ENCODE results near the gene BIRC3. TPM values are rescaled to one million over a fixed set of nuclear protein-coding genes. Genes with fewer than 3 reads are reported as not detected.

BIRC3 gene
- total and polyA plus RNA-seq, 2 of the 8 experiments (the other 6 are each of a cell fraction or from before 2014, with no cell fraction given), result 0.08 to 0.20 TPM

DNA sequence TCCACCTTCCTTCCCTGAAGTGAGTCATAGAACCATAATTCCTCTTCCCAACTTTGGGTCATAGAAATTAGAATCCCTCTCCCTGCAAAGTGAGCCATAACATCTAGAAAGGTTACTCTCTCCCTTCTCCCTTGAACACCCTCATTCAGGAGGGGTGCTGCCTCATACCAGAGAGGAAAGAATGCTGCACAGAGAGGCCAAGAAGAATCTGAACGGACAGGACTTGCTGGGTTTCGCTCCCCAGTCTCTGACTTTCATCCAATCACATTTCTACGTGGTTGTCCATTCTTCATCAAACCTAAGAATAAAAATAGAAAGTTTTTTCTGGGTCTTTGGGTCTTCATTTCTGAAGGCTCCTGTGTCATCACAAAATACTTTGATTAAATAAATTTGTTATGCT is 31.0 kb upstream of the BIRC3 start:
- H3K4ac ChIP-seq (replicated peaks; ENCODE audit: insufficient read length, low read depth, low read length), result no peak overlapping the region
- FAIRE-seq (no peak), DNase-seq (ENCODE audit: low read depth in 1 of 2, low spot score in 2 of 2) (no peak)
- H3K4me1 ChIP-seq (replicated peaks in 1 of 4; ENCODE audit: control insufficient read depth in 3 of 4, insufficient read depth in 4 of 4, low read length in 3 of 4), result peaks cover 0 to 5% (median 0%) of the 10 kb centered on the region in 4 experiments; a peak in 2 of 7 replicates
- no peaks in the 10 kb centered on the region for H3K79me2 ChIP-seq (ENCODE audit: control insufficient read depth in 1 of 2, insufficient read depth in 2 of 2, low read length in 2 of 2)
- no peak overlapping the region for H3K18ac ChIP-seq (ENCODE audit: extremely low read depth, low read length)
- H2BK12ac ChIP-seq (ENCODE audit: low read depth, low read length), result no peak overlapping the region
- H3K9ac ChIP-seq (replicated peaks in 1 of 4; ENCODE audit: extremely low read depth in 1 of 4, low read depth in 3 of 4, low read length in 3 of 4), result no peak overlapping the region
- 97% methylated on average over 3 of the region's 3 CpGs; no CpG with 5 or more reads in 1 of the 2 experiments for WGBS, 2 experiments (ENCODE audit: extremely low coverage in 1 of 2, insufficient coverage in 1 of 2, insufficient read length in 1 of 2, insufficient replicate concordance in 2 of 2, low coverage in 1 of 2, low lambda C conversion rate in 2 of 2, missing lambda C conversion rate in 1 of 2)
- no peak overlapping the region for H3K56ac ChIP-seq (replicated peaks; ENCODE audit: insufficient read length, low read depth, low read length)
- peak overlapping the region; percentile 78; the same call in 1 of the 2 replicates for H2AFZ ChIP-seq (ENCODE audit: low read length)
- no peak for TF ChIP-seq EP300 (IDR thresholded peaks at IDR 0.05; ENCODE audit: borderline replicate concordance in 1 of 2, low read depth in 2 of 2, low read length in 2 of 2)
- no peak for TF ChIP-seq JUN (IDR thresholded peaks at IDR 0.05; ENCODE audit: low read depth, low read length)
- TF ChIP-seq NANOG (IDR thresholded peaks at IDR 0.05; ENCODE audit: insufficient read depth, low read depth, low read length, poor library complexity, severe bottlenecking), result no peak
- no peak for TF ChIP-seq CBX5 (IDR thresholded peaks at IDR 0.05; ENCODE audit: low read depth, low read length)
- no peak for TF ChIP-seq CHD2 (IDR thresholded peaks at IDR 0.05; ENCODE audit: low read length)
- TF ChIP-seq KDM1A (IDR thresholded peaks at IDR 0.05; ENCODE audit: borderline replicate concordance, low read length), result no peak
- TF ChIP-seq, protein P1, sequence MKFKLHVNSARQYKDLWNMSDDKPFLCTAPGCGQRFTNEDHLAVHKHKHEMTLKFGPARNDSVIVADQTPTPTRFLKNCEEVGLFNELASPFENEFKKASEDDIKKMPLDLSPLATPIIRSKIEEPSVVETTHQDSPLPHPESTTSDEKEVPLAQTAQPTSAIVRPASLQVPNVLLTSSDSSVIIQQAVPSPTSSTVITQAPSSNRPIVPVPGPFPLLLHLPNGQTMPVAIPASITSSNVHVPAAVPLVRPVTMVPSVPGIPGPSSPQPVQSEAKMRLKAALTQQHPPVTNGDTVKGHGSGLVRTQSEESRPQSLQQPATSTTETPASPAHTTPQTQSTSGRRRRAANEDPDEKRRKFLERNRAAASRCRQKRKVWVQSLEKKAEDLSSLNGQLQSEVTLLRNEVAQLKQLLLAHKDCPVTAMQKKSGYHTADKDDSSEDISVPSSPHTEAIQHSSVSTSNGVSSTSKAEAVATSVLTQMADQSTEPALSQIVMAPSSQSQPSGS (IDR thresholded peaks at IDR 0.05; ENCODE audit: low read length), result no peak
- no peak for TF ChIP-seq POLR2AphosphoS5 (IDR thresholded peaks at IDR 0.05; ENCODE audit: low read depth, low read length)
- no peak for TF ChIP-seq YY1 (IDR thresholded peaks at IDR 0.05; ENCODE audit: low read depth, low read length)
- TF ChIP-seq RAD21 (IDR thresholded peaks at IDR 0.05 in 1 of 2, conservative IDR thresholded peaks at IDR 0.05 in 1 of 2; ENCODE audit: low read depth in 2 of 2, low read length in 2 of 2), result no peak
- no peak for TF ChIP-seq SP4 (IDR thresholded peaks at IDR 0.05; ENCODE audit: low read length)
- TF ChIP-seq TAF1 (IDR thresholded peaks at IDR 0.05; ENCODE audit: low read depth, low read length), result no peak
- H2BK120ac ChIP-seq (replicated peaks; ENCODE audit: low read depth, low read length), result no peak overlapping the region
- H4K91ac ChIP-seq (replicated peaks; ENCODE audit: insufficient read length, low read length), result no peak overlapping the region
- no peak overlapping the region for H4K5ac ChIP-seq (ENCODE audit: insufficient read length, low read depth, low read length)
- H3K4me3 ChIP-seq (ENCODE audit: extremely low read depth in 1 of 4, insufficient read depth in 2 of 4, low read depth in 3 of 4, low read length in 4 of 4), result no peak overlapping the region
- no peak overlapping the region for H3K14ac ChIP-seq (ENCODE audit: insufficient read length)
- no peak overlapping the region for H3K4me2 ChIP-seq (ENCODE audit: insufficient read depth in 1 of 2, low read depth in 2 of 2, low read length in 2 of 2)
- H3K9me3 ChIP-seq (ENCODE audit: insufficient read depth in 2 of 2, low read depth in 1 of 2, low read length in 1 of 2), result no peaks in the 10 kb centered on the region
- no peaks in the 10 kb centered on the region for H3K79me1 ChIP-seq (ENCODE audit: low read depth, low read length)
- H2BK20ac ChIP-seq (ENCODE audit: low read length), result no peak overlapping the region
- no peak overlapping the region for H3K23ac ChIP-seq (ENCODE audit: insufficient read length)
- ChIA-PET POLR2A (ENCODE audit: partially characterized antibody) (no interaction called here), CTCF (ENCODE audit: partially characterized antibody) (interaction anchor here (0.7 to 1.2 kb wide), 4 partner anchors 10 to 380 kb away, joined by 3 to 7 read pairs (median 4); no protein-coding TSS in a partner anchor)
- H3K27ac ChIP-seq (ENCODE audit: low read depth, low read length), result no peak overlapping the region
- H2BK5ac ChIP-seq (ENCODE audit: low read depth, low read length), result no peak overlapping the region
- H3K27me3 ChIP-seq (replicated peaks in 1 of 4; ENCODE audit: control insufficient read depth in 3 of 4, extremely low read depth in 1 of 4, insufficient read depth in 3 of 4, low read length in 3 of 4), result no peaks in the 10 kb centered on the region
- H3K36me3 ChIP-seq (ENCODE audit: control insufficient read depth in 2 of 4, insufficient read depth in 4 of 4, low read length in 3 of 4), result no peaks in the 10 kb centered on the region
- H4K8ac ChIP-seq (ENCODE audit: extremely low read depth, insufficient read depth, low read length), result no peak overlapping the region
- no peak overlapping the region for H2AK5ac ChIP-seq (ENCODE audit: low read depth, low read length)
- H2BK15ac ChIP-seq (ENCODE audit: low read length), result no peak overlapping the region
- no peaks in the 10 kb centered on the region for H3K23me2 ChIP-seq (ENCODE audit: low read depth, low read length)
- H4K20me1 ChIP-seq (replicated peaks in 1 of 2; ENCODE audit: control insufficient read depth in 1 of 2, insufficient read depth in 2 of 2, low read length in 2 of 2), result no peaks in the 10 kb centered on the region
